Glomerular visceral epithelial cell (primary cell): ENCODE measurements around the gene ZFYVE1.
"Not testable (repeated sequence)": the region's sequence is repeated elsewhere in the genome, so short reads cannot be mapped to it uniquely, and the experiment has no call there.

Source experiments
- DNase-seq: peaks from one replicate; pipeline ENCODE4 v3.0.0-alpha.2; 2016; ENCODE audit errors: extremely low spot score

The ZFYVE1 gene

DNA sequence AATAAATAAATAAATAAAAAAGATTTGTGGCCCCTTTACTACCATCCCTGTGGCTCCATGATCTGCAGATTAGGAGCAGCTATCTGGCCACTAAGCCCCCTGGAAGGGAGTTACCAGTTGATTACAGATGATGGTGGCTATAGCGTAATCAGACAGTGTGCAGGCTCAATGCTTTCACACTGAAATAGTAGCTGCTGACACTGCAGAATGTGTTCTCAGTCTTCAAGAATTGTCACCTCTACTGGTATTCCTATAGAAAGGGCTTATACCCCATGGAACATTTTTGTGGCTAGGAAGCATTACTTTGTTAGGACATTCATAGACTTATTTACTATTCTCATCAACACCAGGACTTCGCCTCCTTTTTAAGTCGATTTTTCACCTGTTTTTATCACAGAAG is 69.7 kb downstream of the ZFYVE1 start:
- no peak for DNase-seq

DNA sequence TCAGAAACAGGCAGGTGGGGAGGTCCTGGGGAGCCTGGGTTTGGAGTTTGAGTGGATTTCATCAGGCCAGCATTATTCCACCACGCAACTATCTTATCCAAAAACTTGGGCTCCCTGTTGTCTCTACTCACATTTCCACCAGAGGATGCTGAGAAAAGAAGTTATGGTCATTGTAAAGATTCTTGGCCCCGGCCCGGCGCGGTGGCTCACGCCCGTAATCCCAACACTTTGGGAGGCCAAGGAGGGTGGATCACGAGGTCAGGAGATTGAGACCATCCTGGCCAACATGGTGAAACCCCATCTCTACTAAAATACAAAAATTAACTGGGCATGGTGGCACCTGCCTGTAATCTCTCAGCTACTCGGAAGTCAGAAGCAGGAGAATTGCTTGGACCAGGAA is 70.2 kb downstream of the ZFYVE1 start:
- DNase-seq: not testable (repeated sequence)

DNA sequence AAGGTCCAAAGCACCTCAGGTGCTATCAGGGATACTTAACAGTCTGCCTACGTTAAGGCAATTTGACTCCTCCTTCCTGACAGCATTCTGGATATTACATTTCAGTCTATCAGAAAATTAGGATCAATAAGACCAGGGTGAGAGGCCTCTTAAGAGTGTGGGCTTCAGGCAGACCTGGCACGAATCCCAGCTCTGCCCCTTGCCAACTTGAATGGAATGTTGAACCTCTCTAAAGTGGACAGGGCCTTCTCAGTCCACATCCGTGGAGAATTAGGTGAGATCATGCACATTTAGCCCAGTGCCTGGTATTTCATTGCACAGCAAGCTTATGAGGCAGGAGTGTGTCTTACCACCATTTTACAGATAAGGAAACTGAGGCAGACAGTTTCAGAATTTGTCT is 74.7 kb downstream of the ZFYVE1 start:
- DNase-seq: no peak

DNA sequence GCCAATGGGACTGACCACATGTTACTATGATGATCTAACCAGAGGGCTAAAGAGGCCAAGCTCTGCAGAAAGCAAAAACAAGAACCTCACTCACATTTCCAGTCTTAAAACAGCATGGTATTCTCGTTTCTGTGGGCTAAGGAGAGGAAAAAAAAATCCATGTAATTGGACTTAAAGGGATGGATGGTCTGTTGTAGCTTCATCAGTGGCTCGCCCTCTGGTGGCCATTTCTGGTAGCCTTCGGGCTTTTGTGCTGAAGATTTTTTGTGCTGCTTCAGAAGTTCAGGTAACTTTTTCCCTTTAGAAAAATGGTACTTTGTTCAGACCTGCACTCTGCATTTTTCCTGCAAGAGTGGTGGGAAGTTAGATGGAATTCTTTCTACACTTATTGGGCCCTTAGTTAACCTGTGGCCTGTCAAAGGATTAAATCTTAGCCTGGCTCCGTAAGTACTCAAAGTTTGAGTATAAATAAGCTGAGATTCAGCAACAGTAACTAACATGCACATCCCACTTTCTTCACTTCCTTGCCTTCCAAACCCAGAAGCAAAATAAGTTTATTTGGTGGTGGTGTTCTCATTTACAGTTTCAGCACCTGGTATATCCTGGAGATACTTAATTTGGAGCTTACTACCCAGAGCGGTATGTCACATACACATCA is 78.3 kb downstream of the ZFYVE1 start:
- DNase-seq: peak; percentile 72

DNA sequence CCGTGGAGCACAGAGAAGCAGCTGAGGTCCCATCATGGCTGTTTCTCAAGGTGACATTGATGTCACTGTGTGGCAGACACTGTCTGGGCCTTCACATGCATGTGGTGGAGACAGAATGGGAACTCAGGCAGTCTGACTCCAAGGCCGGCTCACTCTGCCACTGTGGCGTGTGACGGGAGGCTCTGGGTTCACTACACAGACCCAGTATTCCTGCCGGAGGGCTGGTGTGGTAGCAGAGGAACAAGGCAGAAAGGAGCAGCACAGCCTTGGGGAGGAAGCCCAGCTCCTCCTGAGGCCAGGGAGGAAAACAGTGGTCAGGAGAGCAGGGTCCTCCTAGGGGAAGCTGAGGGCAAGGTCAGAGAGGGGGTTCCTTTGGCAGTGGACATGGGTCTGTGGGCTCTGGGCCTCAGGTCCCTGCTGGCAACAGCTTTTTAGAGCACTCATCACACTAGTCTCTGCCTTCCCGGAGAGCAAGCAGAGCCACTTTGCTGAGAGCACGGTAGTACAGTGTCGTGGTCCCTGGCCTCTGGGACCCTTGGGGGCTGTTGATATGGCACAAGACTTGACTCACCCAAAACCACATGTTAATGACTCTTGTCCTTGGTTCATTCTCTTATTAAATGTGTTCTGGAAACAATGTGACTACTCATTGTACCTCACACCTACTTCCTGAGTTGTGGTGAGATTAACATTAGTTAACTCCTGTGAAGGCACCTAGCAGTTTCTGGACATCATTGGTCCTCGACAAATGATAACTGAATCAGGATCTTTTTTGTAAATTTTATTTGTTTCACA is 79.3 kb downstream of the ZFYVE1 start:
- DNase-seq: no peak

DNA sequence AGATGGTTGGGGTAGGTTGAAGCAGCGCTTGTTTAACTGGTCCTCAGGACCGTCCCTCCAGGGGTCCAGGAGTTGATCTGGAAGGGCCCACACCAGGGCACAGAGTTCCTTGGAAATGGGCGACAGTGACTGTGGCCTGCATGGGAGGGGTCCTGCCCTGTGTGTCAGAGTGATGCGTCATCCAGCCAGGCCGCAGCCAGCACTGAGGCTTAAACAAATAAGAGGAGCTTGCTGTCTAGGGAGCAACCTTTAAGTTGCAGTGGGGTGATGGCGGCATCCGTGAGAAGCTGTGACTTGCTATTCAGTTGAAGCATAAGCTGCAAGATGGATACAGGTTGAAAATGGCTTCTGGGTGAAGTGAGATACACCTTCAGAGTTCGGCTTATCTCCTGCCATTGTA is 80.4 kb downstream of the ZFYVE1 start:
- no peak for DNase-seq

DNA sequence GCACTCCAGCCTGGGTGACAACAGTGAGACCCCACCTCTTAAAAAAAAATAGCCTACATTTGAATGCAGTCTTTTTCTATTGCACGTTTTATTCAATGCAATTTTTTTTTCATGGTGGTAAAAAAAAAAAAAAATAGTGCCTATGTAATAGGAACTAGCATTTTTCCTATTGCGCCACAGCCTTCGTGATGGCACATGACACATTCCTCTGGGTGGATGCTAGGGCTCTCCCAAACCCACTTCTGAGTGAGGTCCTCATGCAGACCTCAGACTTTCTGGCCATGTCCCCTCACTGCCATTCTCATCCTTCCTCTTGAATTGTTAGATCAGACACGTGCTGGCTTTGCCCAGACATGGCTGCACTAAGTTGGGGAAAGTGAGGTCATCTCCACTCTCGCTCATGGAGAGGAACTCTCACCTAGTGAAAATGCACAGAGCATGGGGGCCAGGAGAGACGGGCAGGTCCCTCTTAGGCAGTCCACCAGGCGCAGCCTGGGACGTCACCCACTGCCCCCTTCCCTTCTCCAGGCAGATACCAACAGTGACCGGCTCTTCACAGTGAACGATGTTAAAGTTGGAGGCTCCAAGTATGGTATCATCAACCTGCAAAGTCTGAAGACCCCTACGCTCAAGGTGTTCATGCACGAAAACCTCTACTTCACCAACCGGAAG is 81.4 kb downstream of the ZFYVE1 start:
- DNase-seq: no peak

DNA sequence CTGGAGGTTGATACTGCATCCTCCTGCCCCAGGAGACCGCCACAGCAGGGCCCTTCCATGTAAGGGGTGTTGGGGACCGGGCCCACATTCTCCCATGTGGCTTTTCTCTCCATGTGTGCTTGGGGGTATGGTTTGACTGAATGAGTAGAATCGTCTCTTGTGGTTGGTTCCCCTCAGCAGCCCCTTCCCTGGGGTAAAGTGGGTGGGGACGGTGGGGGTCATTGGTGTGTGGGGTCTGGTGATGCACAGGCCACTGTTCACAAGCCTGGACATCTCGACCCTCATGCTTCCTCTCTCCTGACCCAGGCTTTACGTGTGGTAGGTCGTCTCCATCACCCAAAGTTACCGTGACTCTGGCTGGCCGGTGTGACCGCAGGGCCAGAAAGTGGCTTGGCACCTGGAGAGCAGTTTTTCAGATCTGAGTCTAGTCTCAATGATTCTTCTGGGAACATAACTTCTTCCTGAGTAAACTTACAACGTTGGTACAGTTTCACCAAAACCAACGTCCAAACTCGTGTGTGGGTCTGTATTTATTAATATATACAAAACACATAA is 83.0 kb downstream of the ZFYVE1 start:
- no peak for DNase-seq

DNA sequence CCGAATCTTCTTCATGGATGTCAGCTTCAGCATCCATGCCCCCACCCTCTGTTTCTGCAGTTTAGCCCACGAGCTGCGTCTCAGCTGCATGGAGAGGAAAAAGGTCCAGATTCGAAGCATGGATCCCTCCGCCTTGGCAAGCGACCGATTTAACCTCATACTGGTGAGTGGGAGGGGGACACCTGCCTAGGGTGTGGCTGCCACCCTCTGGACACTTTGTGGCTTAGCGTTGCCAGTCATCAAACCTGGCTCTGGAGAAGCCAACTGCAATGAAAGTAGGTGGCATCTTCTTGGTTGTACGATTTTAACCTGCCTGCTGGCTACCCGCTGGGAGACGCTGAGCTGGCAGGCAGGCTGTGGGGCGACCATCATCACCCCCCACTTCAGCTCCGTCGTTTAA is 84.0 kb downstream of the ZFYVE1 start:
- no peak for DNase-seq

DNA sequence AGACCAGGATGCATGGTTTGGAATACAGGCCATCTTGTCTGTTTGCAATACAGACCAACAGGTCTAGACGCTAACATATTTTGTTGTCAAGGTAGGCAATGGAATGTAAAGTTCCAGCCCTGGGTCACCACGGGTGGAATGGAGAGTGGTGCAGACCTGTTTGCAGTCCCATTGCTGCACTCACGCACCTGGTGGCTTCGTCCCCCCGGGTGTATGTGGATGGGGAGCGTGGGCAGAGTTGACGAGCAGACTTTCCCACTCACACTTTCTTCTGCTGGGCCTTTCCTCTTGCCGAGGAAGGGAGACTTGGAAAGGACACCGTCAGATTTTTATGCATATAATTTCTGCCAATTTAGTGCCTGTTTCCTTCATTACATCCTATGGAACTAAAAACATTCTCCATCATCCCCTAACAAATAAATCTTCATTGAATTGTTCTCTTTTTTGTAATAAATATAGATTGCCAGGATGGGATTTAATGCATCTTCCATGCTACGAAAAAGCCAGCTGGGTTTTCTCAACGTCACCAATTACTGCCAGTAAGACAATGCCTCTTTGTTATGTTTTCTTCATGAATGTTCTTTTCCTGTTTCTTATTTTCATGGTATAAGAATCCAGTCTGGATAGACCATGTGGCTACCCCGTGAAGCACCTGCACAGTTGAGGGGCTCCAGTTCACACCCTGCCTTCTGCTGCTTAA is 85.5 kb downstream of the ZFYVE1 start:
- DNase-seq: no peak

DNA sequence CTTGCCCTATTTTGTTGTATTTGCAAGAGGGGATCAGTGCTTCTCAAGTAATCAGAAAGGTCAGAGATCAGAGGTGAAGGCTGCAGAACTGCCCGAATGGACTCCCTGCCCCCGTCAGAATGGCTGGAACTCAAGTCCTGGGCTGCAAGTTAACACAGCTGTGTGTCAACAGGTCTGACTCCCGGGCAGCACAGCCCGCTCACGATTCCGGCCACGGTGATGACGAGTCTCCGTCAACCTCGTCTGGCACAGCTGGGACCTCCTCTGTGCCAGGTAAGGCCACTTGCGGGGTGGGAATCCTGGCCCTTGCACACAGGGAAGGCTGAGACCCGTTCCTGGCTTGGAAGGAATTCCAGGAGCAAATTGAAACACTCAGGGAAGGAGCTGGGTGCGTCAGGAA is 87.3 kb downstream of the ZFYVE1 start:
- DNase-seq: no peak

DNA sequence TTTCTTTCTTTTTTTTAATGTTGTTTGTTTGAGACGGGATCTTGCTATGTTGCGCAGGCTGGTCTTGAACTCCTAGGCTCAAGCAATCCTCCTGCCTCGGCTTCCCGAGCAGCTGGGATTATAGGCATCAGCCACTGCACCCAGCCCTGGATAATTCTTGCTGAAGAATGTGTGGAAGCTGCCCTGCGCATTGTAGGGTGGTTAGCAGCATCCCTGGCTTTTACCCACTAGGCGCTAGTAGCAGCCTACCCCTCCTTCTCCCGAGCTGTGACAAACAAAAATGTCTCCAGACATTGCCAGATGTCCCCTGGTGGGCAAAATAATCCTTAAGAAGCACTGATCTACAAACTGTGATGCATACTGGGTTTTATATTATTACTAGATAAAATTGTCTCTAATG is 94.0 kb downstream of the ZFYVE1 start:
- DNase-seq: no peak

DNA sequence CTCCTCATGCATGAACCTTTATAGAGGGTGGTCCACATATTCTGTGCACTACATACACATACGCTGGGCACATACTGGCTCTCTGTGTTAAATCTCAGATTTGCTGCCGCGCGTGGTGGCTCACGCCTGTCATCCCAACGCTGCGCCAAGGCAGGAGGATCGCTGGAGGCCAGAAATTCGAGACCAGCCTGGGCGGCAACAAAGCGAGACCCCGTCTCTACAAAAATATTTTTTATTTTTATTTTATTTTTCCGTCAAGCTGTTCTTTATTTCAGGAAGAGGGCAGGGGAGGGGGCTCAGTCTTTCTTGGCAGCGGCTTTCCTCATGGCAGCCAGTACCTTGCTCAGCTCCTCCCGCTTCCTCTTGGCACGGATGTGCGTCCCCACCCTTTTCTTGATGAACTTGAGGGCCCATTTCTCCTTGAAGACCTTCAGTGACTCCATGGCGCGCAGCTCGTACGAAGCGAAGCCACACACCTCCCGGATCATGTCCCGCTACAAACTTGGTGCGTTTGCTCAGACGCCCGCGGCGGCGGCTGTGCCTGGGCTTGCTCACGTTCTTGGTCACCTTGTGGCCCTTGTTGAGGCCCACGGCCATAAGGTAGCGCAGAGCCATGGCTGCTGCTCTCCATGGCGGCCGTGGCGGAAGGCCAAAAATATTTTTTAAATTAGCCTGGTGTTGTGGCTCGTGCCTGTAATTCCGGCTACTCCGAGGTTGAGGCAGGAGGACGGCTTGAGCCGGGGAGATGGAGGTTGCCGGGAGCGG is 97.4 kb downstream of the ZFYVE1 start:
- DNase-seq: no peak

DNA sequence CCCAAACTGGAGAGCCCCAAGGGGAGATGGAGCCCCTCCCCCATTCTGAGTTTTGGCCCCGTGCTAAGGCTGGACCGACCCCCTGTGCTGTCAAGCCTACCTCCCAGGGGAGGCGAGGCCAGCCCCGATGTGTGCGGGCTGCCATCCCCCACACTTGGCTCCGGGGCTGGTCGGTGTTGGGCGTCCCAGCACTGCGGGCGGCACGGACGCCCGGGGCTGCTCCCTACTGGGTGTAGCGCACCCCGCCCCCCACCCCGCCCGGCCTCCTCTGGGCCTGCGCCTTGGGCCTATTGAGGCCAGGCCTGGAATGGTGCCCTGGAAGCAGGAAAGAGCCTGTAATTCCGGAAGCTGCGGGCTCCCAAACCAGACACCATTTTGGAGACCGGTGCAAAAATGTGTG is 98.0 kb downstream of the ZFYVE1 start:
- no peak for DNase-seq

DNA sequence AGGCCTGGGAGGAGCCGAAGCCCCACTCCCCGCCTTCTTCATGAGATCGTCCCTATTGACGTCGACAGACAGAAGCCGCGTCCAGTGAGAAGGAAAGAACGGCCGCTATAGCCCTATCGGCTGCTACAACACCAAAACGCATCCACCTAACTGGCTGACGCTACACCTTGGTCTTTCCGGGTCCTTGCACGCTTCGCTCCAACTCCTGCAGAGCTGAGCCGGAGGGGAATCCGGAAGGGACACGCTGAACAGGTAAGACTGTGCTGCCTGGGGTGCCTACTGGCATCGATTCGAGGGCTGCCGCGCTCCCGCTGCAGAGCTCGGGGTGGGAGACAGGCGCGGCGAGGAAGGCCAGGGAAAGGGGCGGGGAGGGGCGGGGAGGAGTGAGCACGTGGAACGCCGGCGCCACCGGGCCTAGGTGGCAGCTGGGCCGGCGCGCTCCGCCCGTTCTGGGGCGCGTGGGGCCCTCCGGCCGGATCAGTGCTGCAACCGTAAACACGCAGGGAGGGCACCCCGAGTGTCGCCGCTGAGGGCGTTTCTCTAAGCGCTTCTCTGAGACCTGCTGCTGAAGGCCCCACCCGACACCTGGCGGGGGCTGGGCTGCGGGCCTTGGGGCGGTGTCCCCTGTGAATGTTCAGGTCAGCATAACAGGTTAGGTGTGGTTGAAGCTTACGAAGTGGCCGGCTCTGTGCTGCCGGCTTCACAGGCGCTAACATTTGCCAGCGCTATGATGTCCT is 100.4 kb downstream of the ZFYVE1 start, which contains the start of gene DCAF4:
Gene DCAF4, plus strand, starts transcription at position 173 of the 737 bp plus-strand sequence. CDS start 11,515 bp downstream, outside the sequence.
- DNase-seq: peak; percentile 98

DNA sequence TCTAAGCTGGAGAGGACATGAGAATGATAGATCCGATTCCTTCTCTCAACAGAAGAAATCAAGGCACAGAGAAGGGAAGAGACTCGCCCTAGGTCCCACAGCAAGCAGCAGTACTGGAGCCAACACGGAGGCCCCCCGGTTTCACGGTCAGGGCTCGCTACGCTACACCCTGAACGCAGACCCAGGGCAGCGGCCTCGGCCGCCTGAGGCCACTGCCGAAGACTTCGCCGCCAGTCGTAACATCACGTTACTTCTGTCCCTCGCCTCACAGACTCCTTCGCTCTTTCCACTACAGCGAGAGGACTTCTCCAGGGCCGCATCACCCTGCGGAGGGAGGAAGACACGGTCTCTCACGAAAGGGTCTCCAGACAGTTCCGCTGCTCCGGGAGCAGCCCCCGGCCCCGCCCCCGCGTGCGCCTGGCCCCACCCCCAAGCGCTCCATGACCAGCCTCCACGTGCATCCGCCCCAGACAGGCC is 101.1 kb downstream of the ZFYVE1 start:
- DNase-seq: no peak

DNA sequence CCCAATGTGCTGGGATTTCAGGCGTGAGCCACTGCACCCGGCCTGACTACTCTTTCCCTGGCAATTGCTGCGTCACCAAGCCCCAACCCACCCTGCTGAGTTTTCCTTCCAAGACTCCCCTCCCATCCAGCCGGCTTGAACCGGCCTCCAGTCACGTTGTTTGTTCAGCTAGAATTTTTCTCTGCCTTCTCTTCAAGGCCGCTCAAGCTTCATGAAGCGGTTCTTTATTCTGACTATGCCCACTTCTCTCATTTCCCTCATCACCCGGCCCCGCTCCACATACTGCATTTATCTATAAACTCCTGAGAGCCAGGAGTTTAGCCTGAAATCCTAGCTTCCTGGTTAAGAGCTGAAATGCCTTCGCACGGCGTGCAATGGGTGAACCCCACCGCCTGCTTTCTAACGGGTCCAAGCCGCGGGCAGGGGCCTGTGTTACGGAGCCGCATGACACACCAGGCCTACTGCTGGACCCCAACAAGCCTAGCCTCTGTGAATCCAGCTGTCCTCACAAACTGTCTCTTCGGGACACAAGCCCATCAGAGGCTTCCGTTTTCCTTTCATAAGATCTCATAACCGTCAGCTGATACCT is 101.6 kb downstream of the ZFYVE1 start:
- no peak for DNase-seq

DNA sequence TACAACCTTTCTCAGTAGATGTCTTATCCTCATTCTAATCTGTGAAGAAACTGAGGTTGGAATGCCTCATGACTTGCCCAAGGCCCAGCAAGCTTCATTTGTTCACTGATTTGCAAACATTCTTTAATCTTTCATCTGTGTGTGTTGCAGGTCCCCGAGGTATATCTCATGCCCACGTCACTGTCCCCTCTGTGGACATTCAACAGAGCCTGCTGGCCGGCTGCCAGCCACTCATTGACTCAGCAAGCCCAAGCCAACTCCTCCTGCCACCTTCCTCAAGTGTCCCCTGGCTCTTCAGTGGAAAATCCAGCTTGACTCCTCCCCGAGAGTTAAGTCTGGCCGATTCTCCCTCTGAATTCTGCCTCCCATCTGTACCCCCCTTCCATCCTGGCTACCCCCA is 102.6 kb downstream of the ZFYVE1 start:
- no peak for DNase-seq

DNA sequence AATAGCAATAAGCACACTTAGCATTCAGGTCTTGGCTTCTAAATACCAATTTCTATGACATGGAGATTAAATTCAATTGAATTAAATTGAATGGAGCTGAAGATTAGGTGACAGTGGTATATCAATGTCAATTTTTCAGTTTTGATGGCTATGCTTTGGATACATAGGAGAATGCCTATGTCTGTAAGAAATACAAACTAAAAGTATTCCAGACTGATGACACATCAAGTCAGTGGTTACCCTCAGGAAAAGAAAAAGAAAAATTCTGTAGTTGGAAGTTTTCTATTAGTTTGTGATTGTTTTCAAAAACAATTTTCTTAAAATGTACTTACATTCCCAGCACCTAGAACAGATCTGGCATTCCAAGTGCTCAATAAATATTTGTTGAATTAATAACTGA is 105.5 kb downstream of the ZFYVE1 start:
- DNase-seq: no peak

DNA sequence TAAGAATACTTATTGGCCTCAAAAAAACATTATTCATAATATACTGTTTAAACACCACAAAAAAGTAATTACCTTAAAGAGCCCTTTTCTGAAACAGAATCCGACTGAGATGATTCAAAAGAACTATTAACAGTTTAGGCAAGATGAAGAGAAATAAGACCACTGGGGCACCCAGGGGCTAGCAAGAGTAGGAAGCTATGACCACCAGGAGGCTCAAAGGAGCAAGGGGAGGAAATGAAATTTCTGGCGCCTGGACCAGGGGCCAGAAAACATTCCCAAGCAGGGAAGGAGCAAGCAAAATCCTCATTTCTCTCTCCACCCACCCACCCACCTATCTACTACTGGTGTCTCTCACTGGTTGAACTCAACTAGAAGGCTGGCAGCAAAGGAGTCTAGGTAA is 106.9 kb downstream of the ZFYVE1 start:
- DNase-seq: no peak
